Liver (tissue), 3 donors: Measurements from ENCODE around the gene TUBB4A.

Experiments used
- CTCF ChIP-seq: fragments of 150-350 bp; IDR thresholded peaks from 2 replicates; pipeline ENCODE4 v1.5.1; 2017; ENCODE audit warnings: improper control_type of control experiment, low read depth, low read length; ENCODE audit not compliant: missing input control
- EGR1 ChIP-seq, 2 donors: IDR thresholded peaks; 2 replicates each; pipeline ENCODE4 v1.6.1; 2016 to 2018; ENCODE audit warnings: antibody characterized with exemption in 2 of 2, low read depth in 2 of 2
- HNF4G ChIP-seq: IDR thresholded peaks from 2 replicates; pipeline ENCODE4 v1.6.1; 2016; ENCODE audit warnings: antibody characterized with exemption
- JUND ChIP-seq, 2 donors: IDR thresholded peaks; 2 replicates each; pipeline ENCODE4 v1.6.1; 2016; ENCODE audit warnings: antibody characterized with exemption in 2 of 2
- MAX ChIP-seq: IDR thresholded peaks from 2 replicates; pipeline ENCODE4 v1.6.1; 2016; ENCODE audit warnings: antibody characterized with exemption
- RAD21 ChIP-seq, 2 donors: IDR thresholded peaks; 2 replicates each; pipeline ENCODE4 v1.6.1; 2016; ENCODE audit warnings: antibody characterized with exemption in 2 of 2, mild to moderate bottlenecking in 2 of 2
- RXRA ChIP-seq, 2 donors: IDR thresholded peaks; 2 replicates each; pipeline ENCODE4 v1.6.1; 2017 to 2018; ENCODE audit warnings: antibody characterized with exemption in 2 of 2, mild to moderate bottlenecking in 1 of 2
- TAF1 ChIP-seq: conservative IDR thresholded peaks from 2 replicates; pipeline ENCODE4 v1.6.1; 2016; ENCODE audit warnings: antibody characterized with exemption, mild to moderate bottlenecking
- YY1 ChIP-seq: IDR thresholded peaks from 2 replicates; pipeline ENCODE4 v1.6.1; 2016; ENCODE audit warnings: antibody characterized with exemption, mild to moderate bottlenecking
- donor health status: healthy.
- donor health status: healthy.

- TF ChIP-seq RAD21 (IDR thresholded peaks at IDR 0.05): no peak
- TF ChIP-seq CTCF: no peak
- no peak for TF ChIP-seq YY1
- no peak for TF ChIP-seq EGR1 (IDR thresholded peaks at IDR 0.05; ENCODE audit: low read depth in 2 of 2)
- no peak for TF ChIP-seq MAX
- TF ChIP-seq JUND (IDR thresholded peaks at IDR 0.05): no peak
- TF ChIP-seq HNF4G: no peak
- TF ChIP-seq TAF1: no peak
- TF ChIP-seq RXRA (IDR thresholded peaks at IDR 0.05): no peak
Observed at GRCh38 chr19:6479836-6480398, 22.2 kb downstream of the TUBB4A start.
